ENCODE measurements around the gene MAU2. TPM values are rescaled to one million over a fixed set of nuclear protein-coding genes. Genes with fewer than 3 reads are reported as not detected.

The MAU2 gene
- total and polyA plus RNA-seq, 7 experiments from 2014 or later: 16.5 to 170 (median 136) TPM

DNA sequence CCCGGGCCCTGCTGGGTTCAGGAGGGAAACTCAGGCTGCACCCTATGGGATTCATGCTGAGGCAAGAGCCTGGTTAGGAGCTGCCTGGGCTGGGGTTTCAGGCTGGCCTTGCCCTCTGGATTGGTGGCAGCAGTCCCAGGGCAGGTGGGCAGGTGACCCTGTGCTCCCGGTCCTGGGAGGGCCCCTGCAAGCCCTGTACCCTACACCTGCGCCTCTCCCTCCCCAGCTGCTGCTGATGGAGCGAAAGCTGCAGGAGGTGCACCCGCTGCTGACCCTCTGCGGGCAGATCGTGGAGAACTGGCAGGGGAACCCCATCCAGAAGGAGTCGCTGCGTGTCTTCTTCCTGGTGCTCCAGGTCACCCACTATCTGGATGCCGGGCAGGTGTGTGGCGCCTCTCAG, 20.4 kb downstream of the MAU2 start:
- no peak for ATAC-seq
- no peaks in the 10 kb centered on the region for H3K27me3 Mint-ChIP-seq
- CTCF ChIA-PET: no interaction called here

DNA sequence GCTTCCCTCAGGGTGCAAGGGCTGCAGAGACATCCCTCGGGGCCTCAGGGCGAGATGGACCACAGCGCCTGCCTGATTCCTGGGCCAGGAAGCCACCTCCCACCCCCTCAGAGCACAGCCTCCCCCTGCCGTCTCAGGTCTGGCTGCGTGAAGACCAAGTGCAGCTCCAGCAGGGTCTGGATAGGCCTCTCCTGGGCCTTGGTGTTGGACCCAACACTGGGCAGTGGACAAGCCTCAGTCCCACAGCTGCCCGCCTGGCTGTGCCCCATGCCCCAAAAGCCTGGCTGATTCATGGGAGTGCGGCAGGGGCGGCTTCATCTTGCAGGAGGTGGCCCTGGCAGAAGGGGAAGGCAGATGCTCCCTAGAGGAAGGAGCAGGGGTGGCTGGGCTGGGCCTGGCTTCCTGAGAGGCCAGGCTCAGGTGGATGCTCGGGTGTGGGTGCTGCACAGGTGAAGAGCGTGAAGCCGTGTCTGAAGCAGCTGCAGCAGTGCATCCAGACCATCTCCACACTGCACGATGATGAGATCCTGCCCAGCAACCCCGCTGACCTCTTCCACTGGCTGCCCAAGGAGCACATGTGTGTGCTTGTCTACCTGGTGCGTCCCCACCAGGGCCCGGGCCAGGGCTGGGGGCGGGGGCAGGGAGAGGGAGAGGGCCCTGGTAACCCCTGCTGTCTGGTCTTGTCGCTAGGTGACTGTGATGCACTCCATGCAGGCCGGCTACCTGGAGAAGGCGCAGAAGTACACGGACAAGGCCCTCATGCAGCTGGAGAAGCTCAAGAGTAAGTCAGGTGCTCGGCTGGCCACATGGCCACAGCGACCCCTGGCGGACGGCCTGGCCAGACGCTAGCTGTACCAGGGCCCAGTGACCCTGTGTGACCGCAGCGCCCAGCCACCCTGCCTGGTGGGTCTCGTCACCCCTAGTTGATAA, 21.7 kb downstream of the MAU2 start:
- Mint-ChIP-seq H3K27me3 (no peaks in the 10 kb centered on the region), H3K36me3 (peaks cover 5 to 33% (median 10%) of the 10 kb centered on the region in 5 donors), H3K27ac (no peak overlapping the region), H3K4me1 (no peaks in the 10 kb centered on the region), H3K9me3 (no peaks in the 10 kb centered on the region), H3K4me3 (no peak overlapping the region)
- Histone ChIP-seq H3K4me1 (ENCODE audit: control insufficient read depth in 2 of 2, insufficient read depth in 2 of 2, low read length in 2 of 2) (no peaks in the 10 kb centered on the region), H3K36me3 (ENCODE audit: control insufficient read depth in 2 of 3, insufficient read depth in 3 of 3, low read length in 3 of 3) (peaks cover 4 to 85% (median 34%) of the 10 kb centered on the region in 3 experiments), H3K4me3 (ENCODE audit: low read length) (no peak overlapping the region), H3K9me3 (ENCODE audit: control insufficient read depth in 2 of 3, low read length in 3 of 3) (no peaks in the 10 kb centered on the region), H3K27ac (ENCODE audit: low read depth, low read length) (no peak overlapping the region), H3K27me3 (ENCODE audit: control insufficient read depth in 2 of 2, insufficient read depth in 2 of 2, low read length in 2 of 2) (no peaks in the 10 kb centered on the region)
- no peak for ATAC-seq
- ChIA-PET CTCF (no interaction called here), POLR2A (no interaction called here)
- no peak for DNase-seq
- intact Hi-C loops (cut with micrococcal nuclease): no loop called here

More for the DNA sequence above, 20.4 kb downstream of the MAU2 start:
- Mint-ChIP-seq H3K4me3 (no peak overlapping the region), H3K4me1 (no peaks in the 10 kb centered on the region), H3K27ac (no peak overlapping the region), H3K9me3 (no peaks in the 10 kb centered on the region), H3K36me3 (peaks cover 0 to 30% (median 8%) of the 10 kb centered on the region in 5 donors)
- H3K4me1 ChIP-seq (ENCODE audit: control insufficient read depth in 2 of 2, insufficient read depth in 2 of 2, low read length in 2 of 2): no peaks in the 10 kb centered on the region
- no peak overlapping the region for H3K27ac ChIP-seq (ENCODE audit: low read depth, low read length)
- intact Hi-C loops (cut with micrococcal nuclease): no loop called here
- no peak for DNase-seq
- H3K4me3 ChIP-seq (ENCODE audit: low read length): no peak overlapping the region
- no peaks in the 10 kb centered on the region for H3K9me3 ChIP-seq (ENCODE audit: control insufficient read depth in 2 of 3, low read length in 3 of 3)
- H3K27me3 ChIP-seq (ENCODE audit: control insufficient read depth in 2 of 2, insufficient read depth in 2 of 2, low read length in 2 of 2): no peaks in the 10 kb centered on the region
- H3K36me3 ChIP-seq (ENCODE audit: control insufficient read depth in 2 of 3, insufficient read depth in 3 of 3, low read length in 3 of 3): peaks cover 4 to 85% (median 27%) of the 10 kb centered on the region in 3 experiments
- POLR2A ChIA-PET: interaction anchor here (1.2 kb wide), 1 partner anchor 16 kb away, joined by 3 read pairs; no protein-coding TSS in a partner anchor

DNA sequence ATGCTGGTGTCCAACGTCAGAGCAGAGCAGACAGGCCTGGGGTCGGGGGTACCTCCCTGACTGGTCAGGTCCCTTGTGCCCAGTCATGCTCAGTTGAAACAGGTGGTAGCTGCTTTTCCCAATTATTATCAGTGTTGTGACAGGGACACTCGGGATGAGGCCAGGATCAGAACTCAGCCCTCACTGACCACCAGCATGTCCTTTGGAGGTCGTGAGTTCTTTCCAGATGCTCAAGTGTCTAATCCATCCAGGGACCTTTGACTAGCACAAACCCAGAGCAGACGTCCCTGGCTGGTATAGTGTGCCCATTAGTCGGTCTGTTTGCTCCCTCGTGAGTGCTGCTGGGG, 22.4 kb downstream of the MAU2 start:
- Histone ChIP-seq H3K4me3 (ENCODE audit: low read length) (no peak overlapping the region), H3K27ac (ENCODE audit: low read depth, low read length) (no peak overlapping the region), H3K4me1 (ENCODE audit: control insufficient read depth in 2 of 2, insufficient read depth in 2 of 2, low read length in 2 of 2) (no peaks in the 10 kb centered on the region), H3K9me3 (ENCODE audit: control insufficient read depth in 2 of 3, low read length in 3 of 3) (no peaks in the 10 kb centered on the region), H3K27me3 (ENCODE audit: control insufficient read depth in 2 of 2, insufficient read depth in 2 of 2, low read length in 2 of 2) (no peaks in the 10 kb centered on the region), H3K36me3 (ENCODE audit: control insufficient read depth in 2 of 3, insufficient read depth in 3 of 3, low read length in 3 of 3) (peaks cover 4 to 85% (median 30%) of the 10 kb centered on the region in 3 experiments)
- intact Hi-C loops (cut with micrococcal nuclease): no loop called here
- DNase-seq (no peak), ATAC-seq (no peak)
- H3K9me3 Mint-ChIP-seq: no peaks in the 10 kb centered on the region
- H3K36me3 Mint-ChIP-seq: peaks cover 5 to 34% (median 10%) of the 10 kb centered on the region in 5 donors
- no peaks in the 10 kb centered on the region for H3K27me3 Mint-ChIP-seq
- ChIA-PET POLR2A (no interaction called here), CTCF (no interaction called here)
- no peak overlapping the region for H3K4me3 Mint-ChIP-seq
- no peaks in the 10 kb centered on the region for H3K4me1 Mint-ChIP-seq
- no peak overlapping the region for H3K27ac Mint-ChIP-seq

DNA sequence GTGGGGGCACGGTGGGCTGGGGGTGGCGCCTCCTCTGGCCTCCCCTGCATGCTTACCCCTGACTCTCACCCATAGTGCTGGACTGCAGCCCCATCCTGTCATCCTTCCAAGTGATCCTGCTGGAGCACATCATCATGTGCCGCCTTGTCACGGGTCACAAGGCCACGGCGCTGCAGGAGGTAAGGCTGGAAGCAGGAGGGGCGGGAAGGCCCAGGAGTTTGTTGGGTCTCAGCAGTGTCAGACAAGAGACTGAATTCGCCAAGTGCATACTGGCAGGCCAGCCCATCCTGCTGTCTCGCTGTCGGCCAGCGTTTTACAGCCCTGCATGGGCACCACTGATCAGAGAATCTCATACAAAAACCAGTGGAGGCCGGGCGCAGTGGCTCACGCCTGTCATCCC, 23.1 kb downstream of the MAU2 start:
- Mint-ChIP-seq H3K36me3 (peaks cover 5 to 27% (median 10%) of the 10 kb centered on the region in 5 donors), H3K27ac (no peak overlapping the region), H3K27me3 (no peaks in the 10 kb centered on the region), H3K4me1 (no peaks in the 10 kb centered on the region), H3K4me3 (no peak overlapping the region), H3K9me3 (no peaks in the 10 kb centered on the region)
- DNase-seq: no peak
- peaks cover 4 to 85% (median 27%) of the 10 kb centered on the region in 3 experiments for H3K36me3 ChIP-seq (ENCODE audit: control insufficient read depth in 2 of 3, insufficient read depth in 3 of 3, low read length in 3 of 3)
- ChIA-PET CTCF (no interaction called here), POLR2A (no interaction called here)
- no peak for ATAC-seq
- no peak overlapping the region for H3K4me3 ChIP-seq (ENCODE audit: low read length)
- H3K27ac ChIP-seq (ENCODE audit: low read depth, low read length): no peak overlapping the region
- H3K4me1 ChIP-seq (ENCODE audit: control insufficient read depth in 2 of 2, insufficient read depth in 2 of 2, low read length in 2 of 2): no peaks in the 10 kb centered on the region
- H3K27me3 ChIP-seq (ENCODE audit: control insufficient read depth in 2 of 2, insufficient read depth in 2 of 2, low read length in 2 of 2): no peaks in the 10 kb centered on the region
- no peaks in the 10 kb centered on the region for H3K9me3 ChIP-seq (ENCODE audit: control insufficient read depth in 2 of 3, low read length in 3 of 3)
- intact Hi-C loops (cut with micrococcal nuclease): no loop called here

DNA sequence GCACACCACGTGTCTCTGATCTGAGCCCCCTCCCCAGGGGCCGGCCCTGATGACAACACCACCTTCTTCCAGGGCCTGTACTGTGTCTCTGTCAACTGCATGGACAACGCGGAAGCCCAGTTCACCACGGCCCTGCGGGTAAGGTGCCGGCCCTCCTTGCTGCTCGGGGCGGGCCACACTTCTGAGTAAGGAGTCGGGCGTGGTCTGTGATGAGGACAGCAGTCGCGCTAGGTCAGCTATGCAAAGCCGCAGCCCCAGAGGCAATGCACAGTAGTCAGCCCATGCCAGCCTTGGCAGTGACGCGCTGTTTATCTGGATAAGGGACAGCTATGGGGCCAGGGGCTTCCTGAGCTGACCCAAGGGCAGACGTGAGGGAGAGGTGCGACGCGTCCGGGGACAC, 24.6 kb downstream of the MAU2 start:
- POLR2A ChIA-PET: no interaction called here
- Mint-ChIP-seq H3K27ac (peak overlapping the region in 1 of 9 donors; percentile 14), H3K36me3 (peaks cover 5 to 31% (median 13%) of the 10 kb centered on the region in 5 donors), H3K4me1 (no peaks in the 10 kb centered on the region), H3K27me3 (no peaks in the 10 kb centered on the region), H3K4me3 (no peak overlapping the region), H3K9me3 (no peaks in the 10 kb centered on the region)
- Histone ChIP-seq H3K9me3 (ENCODE audit: control insufficient read depth in 2 of 3, low read length in 3 of 3) (no peaks in the 10 kb centered on the region), H3K4me3 (ENCODE audit: low read length) (no peak overlapping the region), H3K27me3 (ENCODE audit: control insufficient read depth in 2 of 2, insufficient read depth in 2 of 2, low read length in 2 of 2) (no peaks in the 10 kb centered on the region), H3K4me1 (ENCODE audit: control insufficient read depth in 2 of 2, insufficient read depth in 2 of 2, low read length in 2 of 2) (no peaks in the 10 kb centered on the region), H3K27ac (ENCODE audit: low read depth, low read length) (no peak overlapping the region), H3K36me3 (ENCODE audit: control insufficient read depth in 2 of 3, insufficient read depth in 3 of 3, low read length in 3 of 3) (peaks cover 4 to 93% (median 29%) of the 10 kb centered on the region in 3 experiments)
- DNase-seq (no peak), ATAC-seq (no peak)
- CTCF ChIA-PET: no interaction called here
- intact Hi-C loops (cut with micrococcal nuclease): no loop called here

DNA sequence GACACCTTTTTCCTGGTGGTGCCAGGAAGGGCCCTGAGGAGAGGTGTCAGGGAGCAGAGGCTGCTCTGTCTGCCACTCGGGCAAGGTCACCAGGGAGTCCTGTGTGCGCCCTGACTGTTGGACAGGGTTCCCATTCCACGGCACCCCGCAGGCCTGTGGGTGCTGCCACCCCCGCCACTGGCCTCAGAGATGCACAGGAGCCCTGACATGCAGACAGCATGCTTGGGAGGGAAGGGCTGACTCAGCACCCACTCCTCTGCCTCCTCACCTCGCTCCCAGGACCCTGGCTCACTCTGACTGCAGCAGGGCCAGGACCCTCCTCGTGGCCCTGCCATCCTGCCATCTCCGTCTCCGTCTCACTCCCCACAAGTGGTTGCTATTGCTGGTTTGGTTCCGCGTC, 25.3 kb downstream of the MAU2 start:
- peak overlapping the region in 1 of 9 donors; percentile 73 for H3K27ac Mint-ChIP-seq
- intact Hi-C loops (cut with micrococcal nuclease): no loop called here

More for the DNA sequence above, 25.3 kb downstream of the MAU2 start:
- CTCF ChIA-PET: no interaction called here
- Histone ChIP-seq H3K9me3 (ENCODE audit: control insufficient read depth in 2 of 3, low read length in 3 of 3) (no peaks in the 10 kb centered on the region), H3K27me3 (ENCODE audit: control insufficient read depth in 2 of 2, insufficient read depth in 2 of 2, low read length in 2 of 2) (no peaks in the 10 kb centered on the region), H3K4me1 (ENCODE audit: control insufficient read depth in 2 of 2, insufficient read depth in 2 of 2, low read length in 2 of 2) (no peaks in the 10 kb centered on the region), H3K36me3 (ENCODE audit: control insufficient read depth in 2 of 3, insufficient read depth in 3 of 3, low read length in 3 of 3) (peaks cover 4 to 88% (median 29%) of the 10 kb centered on the region in 3 experiments), H3K4me3 (ENCODE audit: low read length) (no peak overlapping the region), H3K27ac (ENCODE audit: low read depth, low read length) (no peak overlapping the region)
- no peaks in the 10 kb centered on the region for H3K4me1 Mint-ChIP-seq
- H3K4me3 Mint-ChIP-seq: no peak overlapping the region
- POLR2A ChIA-PET: interaction anchor here (1.0 kb wide), 1 partner anchor 13 kb away, joined by 3 read pairs; no protein-coding TSS in a partner anchor
- H3K9me3 Mint-ChIP-seq: no peaks in the 10 kb centered on the region
- H3K27me3 Mint-ChIP-seq: no peaks in the 10 kb centered on the region
- H3K36me3 Mint-ChIP-seq: peaks cover 5 to 31% (median 13%) of the 10 kb centered on the region in 5 donors
- ATAC-seq (no peak), DNase-seq (no peak)

Measured in naive thymus-derived CD4-positive, alpha-beta T cell (primary cell).